ENCODE data around the gene EDN1.

The EDN1 gene

DNA sequence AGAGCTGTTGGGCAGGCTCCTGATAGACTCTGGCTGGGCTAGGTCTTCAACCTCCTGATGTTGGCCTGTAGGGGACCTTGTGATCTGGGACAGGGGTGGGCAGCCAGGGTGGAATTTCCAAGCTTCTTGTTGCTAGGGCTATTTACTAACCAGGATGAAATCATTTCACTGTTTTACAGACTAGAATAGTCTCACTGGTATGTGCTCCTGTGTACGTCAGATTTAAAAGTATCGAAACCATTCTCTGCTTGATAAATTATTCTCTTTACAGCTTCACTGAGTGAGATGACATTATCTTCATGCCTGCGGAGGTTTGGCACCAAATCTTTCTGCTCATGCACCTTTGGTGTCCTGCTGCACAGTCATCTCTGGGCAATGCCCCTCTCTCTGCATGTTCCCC is 10.9 kb downstream of the EDN1 start:
- POLR2A ChIA-PET = no interaction called here
- no peak for DNase-seq (ENCODE audit: extremely low spot score)
- TF ChIP-seq, protein P1, sequence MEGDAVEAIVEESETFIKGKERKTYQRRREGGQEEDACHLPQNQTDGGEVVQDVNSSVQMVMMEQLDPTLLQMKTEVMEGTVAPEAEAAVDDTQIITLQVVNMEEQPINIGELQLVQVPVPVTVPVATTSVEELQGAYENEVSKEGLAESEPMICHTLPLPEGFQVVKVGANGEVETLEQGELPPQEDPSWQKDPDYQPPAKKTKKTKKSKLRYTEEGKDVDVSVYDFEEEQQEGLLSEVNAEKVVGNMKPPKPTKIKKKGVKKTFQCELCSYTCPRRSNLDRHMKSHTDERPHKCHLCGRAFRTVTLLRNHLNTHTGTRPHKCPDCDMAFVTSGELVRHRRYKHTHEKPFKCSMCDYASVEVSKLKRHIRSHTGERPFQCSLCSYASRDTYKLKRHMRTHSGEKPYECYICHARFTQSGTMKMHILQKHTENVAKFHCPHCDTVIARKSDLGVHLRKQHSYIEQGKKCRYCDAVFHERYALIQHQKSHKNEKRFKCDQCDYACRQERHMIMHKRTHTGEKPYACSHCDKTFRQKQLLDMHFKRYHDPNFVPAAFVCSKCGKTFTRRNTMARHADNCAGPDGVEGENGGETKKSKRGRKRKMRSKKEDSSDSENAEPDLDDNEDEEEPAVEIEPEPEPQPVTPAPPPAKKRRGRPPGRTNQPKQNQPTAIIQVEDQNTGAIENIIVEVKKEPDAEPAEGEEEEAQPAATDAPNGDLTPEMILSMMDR (IDR thresholded peaks at IDR 0.05; ENCODE audit: control extremely low read depth, extremely low read depth, low read depth, missing control alignments) = no peak
- CTCF ChIA-PET = interaction anchor here (1.2 to 8.0 kb wide), 5 partner anchors 10 to 181 kb away, joined by 3 to 81 read pairs (median 7); partner anchors contain the start of gene EDN1

DNA sequence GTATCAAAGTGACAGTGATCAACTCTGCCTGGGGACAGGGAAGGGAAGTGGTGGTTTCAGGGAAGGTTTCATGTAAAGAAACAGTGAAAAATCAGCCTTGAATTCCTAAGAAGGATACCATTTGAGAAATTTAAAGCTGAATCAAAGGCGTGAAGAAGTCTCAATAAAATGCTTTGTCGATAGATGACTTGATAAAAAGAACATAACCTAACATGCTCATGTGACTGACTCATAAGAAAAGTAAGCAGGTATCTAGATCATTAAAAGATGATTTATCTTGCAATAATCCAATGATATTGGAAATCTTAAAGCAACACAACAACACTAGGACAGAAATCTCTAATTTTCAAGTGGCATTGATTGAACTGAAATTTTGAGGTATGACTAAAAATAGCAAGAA is 14.3 kb downstream of the EDN1 start:
- ChIA-PET CTCF (interaction anchor here (1.2 to 8.0 kb wide), 4 partner anchors 10 to 301 kb away, joined by 4 to 81 read pairs (median 5); partner anchors contain the start of gene EDN1), POLR2A (no interaction called here)
- TF ChIP-seq, protein P1 (IDR thresholded peaks at IDR 0.05; ENCODE audit: control extremely low read depth, extremely low read depth, low read depth, missing control alignments) = no peak
- DNase-seq (ENCODE audit: extremely low spot score) = no peak

DNA sequence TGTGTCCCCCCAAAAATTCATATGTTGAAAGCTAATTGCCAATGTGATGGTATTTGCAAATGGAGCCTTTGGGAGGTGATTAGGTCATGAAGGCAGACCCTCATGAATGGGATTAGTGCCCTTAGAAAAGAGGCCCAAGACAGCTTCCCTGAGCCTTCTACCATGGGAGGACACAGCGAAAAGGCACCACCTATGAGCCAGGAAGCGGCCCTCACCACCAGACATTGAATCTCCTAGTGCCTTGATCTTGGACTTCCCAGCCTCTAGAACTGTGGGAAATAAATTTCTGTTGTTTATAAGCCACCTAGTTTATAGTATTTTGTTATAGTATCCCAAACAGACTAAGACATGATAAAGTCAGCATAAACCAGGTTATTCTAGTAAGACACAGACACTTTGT is 18.9 kb downstream of the EDN1 start:
- DNase-seq (ENCODE audit: extremely low spot score) = no peak
- POLR2A ChIA-PET = no interaction called here
- TF ChIP-seq, protein P1 (IDR thresholded peaks at IDR 0.05; ENCODE audit: control extremely low read depth, extremely low read depth, low read depth, missing control alignments) = no peak
- CTCF ChIA-PET = interaction anchor here (1.6 to 3.8 kb wide), 2 partner anchors 19 to 20 kb away, joined by 4 to 19 read pairs; partner anchors contain the start of gene EDN1

DNA sequence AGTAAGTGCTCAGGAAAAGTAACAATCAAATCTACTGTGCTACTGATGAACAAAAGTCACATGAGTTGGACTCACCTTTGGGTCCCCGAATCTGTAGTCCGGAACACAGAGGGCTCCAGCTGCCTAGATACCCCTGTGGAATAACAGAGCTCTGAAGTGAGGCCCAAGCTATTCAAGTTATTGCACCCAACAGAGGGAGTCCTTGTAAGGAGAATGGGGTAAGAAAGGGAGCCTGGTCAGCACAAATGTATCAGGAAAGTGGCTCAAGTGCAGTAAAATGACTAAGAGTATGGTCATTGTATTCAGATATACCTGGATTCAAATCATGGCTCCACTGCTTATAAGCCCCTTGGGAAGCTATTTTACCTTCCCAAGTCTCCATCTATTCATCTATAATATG is 20.9 kb downstream of the EDN1 start:
- POLR2A ChIA-PET = no interaction called here

DNA sequence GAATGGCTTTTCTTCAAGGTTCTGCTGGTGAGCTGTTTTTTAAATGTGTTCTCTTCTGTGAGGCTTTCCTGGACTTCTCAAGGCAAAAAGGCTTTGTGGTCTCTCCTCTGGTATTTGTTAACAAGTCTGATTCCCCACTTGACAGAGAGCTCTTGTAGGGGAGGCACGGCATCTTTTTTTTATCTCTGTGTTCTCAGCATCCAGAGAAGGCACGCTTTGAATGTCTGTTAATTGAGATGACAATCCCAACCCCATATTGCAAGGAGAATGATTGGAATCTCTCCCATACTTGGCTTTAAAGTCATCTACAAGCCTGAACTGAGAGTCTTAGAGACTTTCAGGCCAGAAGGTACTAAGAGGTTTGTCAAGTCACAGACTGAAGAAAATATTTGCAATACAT is 22.6 kb downstream of the EDN1 start:
- POLR2A ChIA-PET = no interaction called here
- TF ChIP-seq, protein P1 (IDR thresholded peaks at IDR 0.05; ENCODE audit: control extremely low read depth, extremely low read depth, low read depth, missing control alignments) = no peak
- CTCF ChIA-PET = interaction anchor here (1.5 to 2.2 kb wide), 3 partner anchors 9 to 22 kb away, joined by 3 to 7 read pairs (median 6); no protein-coding TSS in a partner anchor
- no peak for DNase-seq (ENCODE audit: extremely low spot score)

More for the DNA sequence above, 20.9 kb downstream of the EDN1 start:
- TF ChIP-seq, protein P1 (IDR thresholded peaks at IDR 0.05; ENCODE audit: control extremely low read depth, extremely low read depth, low read depth, missing control alignments) = no peak
- DNase-seq (ENCODE audit: extremely low spot score) = no peak
- CTCF ChIA-PET = interaction anchor here (0.7 to 3.8 kb wide), 10 partner anchors 11 to 735 kb away, joined by 3 to 19 read pairs (median 4); partner anchors contain the start of gene EDN1

DNA sequence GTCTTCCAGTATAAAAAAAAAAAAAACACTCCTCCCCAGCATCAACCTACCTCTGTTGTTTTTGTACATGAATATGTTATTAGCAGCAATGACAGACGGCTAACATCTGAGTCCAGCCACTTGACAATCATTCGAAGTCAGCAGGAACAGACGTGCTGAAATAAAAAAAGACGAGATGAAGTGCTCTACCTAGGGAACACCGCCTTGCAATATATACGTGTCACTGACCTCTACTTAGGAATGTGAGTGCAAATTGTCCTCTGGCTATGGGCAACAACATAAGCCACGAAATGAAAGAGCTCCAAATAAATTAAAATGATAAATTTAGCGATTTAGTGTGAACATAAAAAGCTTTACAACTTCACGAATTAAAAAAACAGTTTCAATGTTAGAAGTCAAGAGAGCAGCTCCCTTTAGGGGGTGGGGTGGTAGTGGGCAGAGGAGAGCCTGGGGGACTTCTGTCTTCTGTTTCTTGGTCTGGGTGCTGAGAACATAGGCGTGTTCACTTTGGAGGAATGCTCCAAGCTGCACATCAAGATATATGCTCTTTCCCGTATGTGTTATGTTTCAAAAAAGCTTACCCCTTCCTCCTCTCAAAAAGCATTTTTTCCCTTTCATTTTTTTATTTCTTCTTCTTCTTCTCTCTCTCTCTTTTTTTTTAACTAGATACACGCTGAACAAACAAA is 23.3 kb downstream of the EDN1 start:
- POLR2A ChIA-PET = no interaction called here
- DNase-seq (ENCODE audit: extremely low spot score) = no peak
- TF ChIP-seq, protein P1 (IDR thresholded peaks at IDR 0.05; ENCODE audit: control extremely low read depth, extremely low read depth, low read depth, missing control alignments) = no peak

More for the DNA sequence above, 23.3 kb downstream of the EDN1 start:
- CTCF ChIA-PET = interaction anchor here (0.9 to 2.2 kb wide), 8 partner anchors 8 to 290 kb away, joined by 3 to 7 read pairs (median 4); no protein-coding TSS in a partner anchor
